Activated CD4-positive, alpha-beta T cell treated with anti-CD3 and anti-CD28 coated beads, Interleukin-2, amount 50 U/mL, for 48 hours (primary cell): Measurements from ENCODE around the gene PABPC1L.

ENCODE experiments used
- DNase-seq, 2 experiments: peaks; one replicate each; pipeline ENCODE4 v3.0.0-alpha.2; 2020

The PABPC1L gene

DNA sequence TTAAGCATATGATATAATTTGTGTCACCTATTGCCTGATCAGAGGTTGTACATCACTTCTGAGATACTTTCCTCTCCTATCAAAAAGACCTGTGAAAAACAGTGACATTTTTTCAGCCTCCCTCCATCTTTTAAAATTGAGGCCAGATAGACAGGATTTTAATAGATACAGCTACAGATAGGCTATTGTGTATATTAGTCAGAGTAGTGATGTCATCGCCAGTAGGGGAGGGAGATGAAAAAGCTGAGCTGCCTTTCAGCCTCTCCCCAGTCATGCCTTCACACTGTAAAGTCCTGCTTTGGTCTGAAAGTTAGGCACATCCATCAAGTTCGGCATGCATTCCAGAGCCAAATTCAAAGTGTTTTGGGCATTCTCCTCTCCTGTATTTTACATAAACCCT is 7.9 kb upstream of the PABPC1L start:
- DNase-seq = no peak

DNA sequence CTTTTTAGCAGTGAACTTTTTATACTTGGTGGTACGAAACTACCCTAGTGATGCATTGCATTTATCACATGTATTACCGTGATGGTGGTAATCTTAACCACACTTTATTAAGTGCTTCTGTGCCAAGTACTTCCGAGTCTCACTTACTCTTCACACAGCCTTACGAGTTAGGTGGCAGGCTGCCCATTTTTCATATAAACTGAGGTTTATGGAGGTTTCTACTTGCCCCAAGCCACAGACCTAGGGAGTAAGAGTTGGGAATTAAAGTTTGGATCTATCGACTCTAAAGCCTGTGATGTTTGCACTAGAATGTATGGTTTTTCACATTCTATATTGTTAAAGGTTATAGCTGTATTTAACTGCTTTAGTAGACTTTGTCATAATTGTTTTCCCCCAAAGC is 5.5 kb upstream of the PABPC1L start:
- no peak for DNase-seq

DNA sequence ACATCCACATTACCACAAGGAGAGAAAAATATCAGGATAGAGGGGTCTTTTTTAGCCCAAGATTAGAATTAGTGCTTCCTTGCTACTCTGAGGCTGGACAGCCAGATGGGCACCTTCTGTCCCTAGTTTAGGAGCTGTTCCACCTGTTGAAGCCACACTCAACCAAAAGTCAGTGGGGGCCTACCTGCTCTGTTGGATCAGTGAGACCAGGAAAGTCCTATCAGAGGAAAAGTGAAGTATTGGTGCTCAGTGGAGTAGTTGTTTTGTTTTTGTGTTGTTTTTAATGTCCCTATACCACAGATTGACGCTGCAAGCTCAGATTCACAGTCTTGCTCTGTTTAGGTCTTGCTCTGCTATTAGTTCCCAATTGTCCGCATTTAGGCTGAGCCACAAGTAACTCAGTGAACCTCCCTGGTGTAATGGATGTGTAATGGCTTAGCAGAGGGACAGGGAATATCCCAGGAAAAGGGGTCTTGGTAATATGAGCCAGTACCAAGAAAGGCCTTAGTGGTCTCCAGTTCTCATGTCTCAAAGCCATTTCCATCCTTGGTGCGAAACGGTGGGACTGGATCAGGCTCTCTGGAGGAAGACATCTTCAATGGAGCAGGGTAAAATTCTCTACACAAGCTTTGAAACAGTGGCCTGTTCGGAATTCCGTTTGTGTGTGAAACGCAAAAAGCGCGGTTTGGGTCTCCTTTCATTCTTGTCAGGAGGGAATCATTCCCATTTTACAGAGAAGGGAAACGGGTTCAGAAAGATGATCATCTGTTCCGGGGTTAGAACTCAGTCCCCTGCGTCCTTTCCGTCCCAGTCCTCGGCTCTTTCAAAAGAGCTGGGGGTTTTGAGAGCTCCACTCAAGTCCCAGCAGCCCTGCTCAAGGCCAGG is 631 bp upstream of the PABPC1L start:
- no peak for DNase-seq

DNA sequence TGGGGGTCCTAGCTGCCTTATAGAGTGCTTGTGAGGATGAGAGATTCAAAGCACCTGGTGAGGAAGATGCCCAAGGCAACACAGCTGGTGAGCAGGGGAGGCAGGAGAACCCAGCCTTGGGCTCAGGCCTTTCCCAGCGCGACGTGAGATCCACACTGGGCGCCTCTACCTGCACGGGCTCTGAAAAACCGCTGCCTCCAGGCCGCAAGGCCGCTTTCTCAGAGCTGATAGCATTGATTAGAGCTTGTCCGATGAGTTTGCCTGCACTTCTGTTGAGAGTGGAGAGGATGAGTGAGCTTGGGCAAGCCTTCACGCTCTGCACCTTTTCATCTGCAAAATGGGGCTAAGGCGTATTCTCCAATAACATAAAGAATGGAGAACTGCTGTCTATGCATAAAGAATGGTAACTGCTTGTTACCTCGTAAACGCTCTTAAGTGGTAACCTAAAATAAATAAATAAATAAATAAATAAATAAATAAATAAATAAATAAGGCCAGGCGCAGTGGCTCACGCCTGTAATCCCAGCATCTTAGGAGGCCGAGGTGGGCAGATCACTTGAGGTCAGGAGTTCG is 916 bp downstream of the PABPC1L start:
- peak in 1 of 2 experiments; percentile 11 for DNase-seq

DNA sequence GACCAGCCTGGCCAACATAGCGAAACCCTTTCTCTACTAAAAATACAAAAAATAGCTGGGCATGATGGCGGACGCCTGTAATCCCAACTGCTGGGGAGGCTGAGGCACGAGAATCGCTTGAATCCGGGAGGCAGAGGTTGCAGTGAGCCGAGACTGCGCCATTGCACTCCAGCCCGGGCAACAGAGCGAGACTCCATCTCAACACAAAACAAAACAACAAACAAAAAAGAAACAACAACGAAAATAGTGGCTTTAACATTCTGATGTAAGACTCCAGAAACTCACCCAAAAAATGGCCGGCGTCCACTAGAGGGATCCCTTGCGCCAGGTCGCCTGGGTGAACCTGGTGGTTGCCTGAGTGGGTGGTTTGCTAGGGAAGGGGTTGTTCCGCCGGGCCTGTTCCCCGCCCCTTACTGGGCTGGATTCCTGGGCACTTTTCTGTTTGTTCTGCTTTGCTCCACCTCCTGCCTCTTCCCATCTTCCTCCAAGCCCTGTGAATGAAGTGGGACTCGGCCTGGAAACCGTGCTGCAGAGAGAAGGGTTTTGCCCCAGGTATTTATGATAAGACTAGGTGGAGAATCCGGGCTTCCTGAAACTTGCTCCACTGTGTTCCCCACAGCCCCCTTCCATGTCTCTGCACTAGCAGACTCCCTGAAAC is 1.5 kb downstream of the PABPC1L start:
- DNase-seq = peak; percentile 67 to 73

DNA sequence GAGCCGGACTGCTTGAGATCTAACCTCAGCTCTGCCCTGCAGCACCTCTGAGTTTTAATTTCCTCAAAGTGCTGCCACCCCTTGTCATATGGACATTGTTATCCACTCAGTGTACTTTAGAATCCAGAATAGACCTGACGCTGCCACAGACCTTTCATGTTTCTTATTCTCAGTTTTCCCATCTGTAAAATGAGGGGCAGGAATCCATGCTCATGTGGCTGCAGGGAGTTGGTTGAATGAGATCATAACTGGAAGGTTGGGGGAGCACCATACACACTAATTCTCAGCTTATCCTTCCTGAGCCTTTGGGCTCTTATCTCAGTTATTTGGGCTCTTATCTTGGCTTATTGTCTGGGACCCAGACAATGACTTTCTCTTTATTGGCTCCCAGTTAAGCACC is 2.3 kb downstream of the PABPC1L start:
- DNase-seq = no peak

DNA sequence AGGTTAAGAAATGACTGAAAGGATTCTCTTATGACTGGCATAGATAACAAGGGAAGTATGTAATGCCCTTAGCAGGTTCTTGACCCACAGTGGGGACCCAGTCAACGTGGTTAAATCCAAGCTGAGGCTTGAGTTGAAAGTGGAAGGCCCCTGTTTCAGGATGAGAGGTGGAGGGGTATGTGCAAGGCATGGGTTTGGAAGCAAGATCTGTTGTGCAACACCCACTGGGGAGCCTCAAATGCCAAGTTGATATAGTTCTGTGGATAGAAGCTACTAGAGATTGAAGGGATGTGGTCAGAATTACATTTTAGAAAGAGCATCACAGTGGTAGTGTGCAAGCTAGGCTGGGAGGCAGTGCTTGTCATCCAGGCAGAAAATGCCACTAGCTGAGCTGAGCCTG is 5.1 kb downstream of the PABPC1L start:
- peak in 1 of 2 experiments; percentile 21 for DNase-seq

DNA sequence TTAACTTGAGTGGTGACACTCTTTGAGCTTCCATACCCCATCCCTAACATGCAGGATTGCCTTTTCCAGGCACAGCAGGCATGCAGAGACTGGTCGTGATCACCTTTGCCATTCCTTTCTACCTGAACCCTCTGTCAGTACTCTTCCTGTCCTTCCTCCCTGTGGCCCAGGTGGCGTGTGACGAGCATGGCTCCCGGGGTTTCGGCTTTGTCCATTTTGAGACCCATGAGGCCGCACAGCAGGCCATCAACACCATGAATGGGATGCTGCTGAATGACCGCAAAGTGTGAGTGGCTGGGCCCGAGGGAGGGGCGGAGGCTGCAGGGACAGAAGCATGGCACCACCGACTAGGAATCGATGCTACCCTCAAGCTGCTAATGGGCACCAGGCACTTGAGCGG is 6.7 kb downstream of the PABPC1L start:
- no peak for DNase-seq

DNA sequence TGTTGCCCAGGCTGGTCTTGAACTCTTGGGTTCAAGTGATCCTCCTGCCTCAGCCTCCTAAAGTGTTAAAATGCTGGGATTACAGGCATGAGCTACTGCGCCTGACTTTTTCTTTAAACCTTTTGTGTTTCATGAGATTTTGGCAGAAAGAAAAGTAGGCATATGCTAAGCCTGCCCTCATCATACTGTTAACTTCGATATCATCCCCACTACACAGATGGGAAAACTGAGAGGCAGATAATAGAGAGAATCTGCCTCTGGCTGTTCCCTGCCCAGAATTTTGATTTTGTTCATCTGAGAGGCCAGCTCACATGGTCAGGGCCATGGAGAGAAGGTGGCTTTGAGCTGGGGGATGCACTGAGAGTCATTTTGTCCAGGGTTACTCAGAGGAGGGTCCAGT is 7.5 kb downstream of the PABPC1L start:
- DNase-seq = no peak

DNA sequence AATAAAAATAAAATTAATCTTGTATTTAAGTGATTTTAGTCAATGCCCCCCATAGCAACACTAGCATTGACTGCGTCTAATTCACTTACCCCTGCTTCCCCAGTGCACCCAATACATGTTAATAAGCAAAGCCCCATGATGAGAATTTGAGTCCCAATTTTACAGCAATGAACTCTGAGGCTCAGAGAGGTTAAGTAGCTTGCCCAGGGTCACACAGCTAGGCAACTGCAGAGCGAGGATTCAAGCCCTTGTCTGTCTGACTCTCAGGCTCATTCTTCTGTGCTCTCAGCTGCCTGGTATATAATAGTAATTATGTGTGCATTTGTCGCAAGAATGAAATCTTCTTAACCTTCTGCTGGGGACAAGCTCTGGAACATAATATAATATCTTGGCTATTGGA is 8.5 kb downstream of the PABPC1L start:
- no peak for DNase-seq

DNA sequence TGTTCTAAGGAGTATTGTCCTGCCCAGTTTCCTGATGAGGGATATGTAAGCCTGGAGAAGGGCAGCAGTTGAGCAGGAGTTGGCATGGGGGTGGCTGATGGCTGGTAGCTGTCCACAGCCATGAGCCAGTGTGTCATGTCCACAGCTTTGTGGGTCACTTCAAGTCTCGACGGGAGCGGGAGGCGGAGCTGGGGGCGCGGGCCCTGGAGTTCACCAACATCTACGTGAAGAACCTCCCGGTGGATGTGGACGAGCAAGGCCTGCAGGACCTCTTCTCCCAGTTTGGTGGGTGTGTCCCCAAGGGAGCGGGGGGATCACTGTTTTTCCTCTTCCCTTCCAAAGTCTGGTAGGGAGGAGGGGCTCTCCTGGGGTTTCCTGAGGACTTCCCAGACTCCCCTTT is 8.9 kb downstream of the PABPC1L start:
- no peak for DNase-seq

DNA sequence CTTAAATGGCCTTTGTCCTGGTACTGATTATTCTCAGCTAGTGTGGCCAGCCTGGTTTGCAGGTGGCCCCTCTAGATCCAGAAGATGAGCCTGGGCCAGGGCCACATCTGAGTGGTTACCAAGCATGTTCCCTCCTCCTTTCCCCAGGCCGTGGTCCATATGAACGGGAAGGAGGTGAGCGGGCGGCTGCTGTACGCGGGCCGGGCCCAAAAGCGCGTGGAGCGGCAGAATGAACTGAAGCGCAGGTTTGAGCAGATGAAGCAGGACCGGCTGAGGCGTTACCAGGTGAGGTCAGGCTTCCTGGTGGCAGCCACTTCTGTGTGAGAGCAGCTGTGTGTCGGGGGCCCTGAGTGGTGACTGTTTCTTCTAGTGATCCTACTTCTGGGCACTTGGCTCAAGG is 11.6 kb downstream of the PABPC1L start:
- DNase-seq = no peak

DNA sequence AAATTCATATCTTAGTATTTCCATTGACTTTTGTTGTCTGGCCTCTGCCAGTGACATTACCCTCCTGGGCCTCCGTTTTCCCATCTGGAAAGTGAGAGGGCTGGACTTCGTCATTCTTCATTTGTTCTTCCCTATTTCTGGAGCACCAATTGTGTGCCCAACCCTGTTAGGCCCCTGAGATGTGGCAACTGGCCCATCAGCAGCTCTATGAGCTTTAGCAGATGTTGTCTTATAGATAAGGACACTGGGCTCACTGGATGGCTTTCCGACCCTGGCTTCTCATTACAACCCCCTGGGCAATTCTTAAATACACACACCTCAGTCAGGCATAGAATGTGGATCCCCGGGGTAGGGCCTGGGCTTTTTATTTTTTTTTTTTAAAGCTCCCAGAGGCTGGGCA is 14.7 kb downstream of the PABPC1L start:
- DNase-seq = no peak

DNA sequence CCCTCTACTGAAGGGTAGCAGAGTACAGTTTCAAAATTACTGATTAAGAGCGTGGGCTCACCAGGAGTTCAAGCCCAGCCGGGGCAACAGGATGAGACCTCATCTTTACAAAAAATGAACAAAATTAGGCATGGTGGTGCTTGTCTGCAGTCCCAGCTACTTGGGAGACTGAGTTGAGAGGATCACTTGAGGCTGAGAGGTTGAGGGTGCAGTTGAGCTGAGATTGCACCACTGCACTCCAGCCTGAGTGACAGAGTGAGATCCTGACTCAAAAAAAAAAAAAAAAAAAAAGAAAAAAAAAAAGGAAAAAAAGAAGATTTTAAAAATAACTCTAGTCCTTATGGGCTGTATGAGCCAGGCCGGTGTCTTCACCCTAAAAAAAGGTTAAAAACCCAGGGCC is 18.7 kb downstream of the PABPC1L start:
- DNase-seq = no peak

DNA sequence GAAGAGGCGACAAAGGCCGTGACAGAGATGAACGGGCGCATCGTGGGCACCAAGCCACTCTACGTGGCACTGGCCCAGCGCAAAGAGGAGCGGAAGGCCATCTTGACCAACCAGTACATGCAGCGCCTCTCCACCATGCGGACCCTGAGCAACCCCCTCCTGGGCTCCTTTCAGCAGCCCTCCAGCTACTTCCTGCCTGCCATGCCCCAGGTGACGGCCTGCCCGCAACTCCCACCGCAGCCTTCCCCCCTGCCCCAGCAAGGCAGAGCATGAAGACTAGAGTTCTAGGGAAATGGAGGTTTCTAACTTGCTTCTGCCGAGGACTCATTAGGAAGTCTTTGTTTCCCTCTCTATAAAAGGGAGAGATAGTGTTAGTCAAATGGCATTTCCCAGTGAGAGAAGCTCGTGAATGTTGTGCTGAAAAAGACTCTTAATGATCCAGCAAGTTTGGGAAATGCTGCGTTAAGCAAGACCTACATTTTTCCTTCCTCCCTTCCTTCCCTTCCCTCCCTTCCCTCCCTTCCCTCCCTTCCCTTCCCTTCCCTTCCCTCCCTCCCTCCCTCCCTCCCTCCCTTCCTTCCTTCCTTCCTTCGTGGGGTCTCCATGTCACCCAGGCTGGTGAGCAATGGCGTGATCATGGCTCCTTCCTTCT is 20.8 kb downstream of the PABPC1L start:
- no peak for DNase-seq

DNA sequence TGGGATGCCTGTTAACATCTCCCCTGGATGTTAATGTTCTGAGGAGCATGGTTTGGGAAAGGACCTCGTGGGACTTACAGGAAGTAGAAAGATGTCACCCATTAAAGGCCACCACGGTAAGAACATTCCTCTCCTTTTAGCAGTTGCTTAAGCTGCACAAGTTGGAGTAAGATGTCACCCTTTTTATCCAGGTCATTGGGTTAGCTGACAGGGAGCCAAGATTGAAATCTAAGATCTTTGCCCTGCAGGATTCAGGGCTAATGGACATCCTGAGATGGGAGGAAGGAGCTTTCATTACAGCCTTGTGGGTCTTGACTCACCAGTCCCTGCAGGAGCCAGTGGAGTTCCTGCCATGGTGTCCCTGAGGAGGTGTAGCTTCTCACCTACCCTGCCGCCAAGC is 22.1 kb downstream of the PABPC1L start:
- DNase-seq = no peak

DNA sequence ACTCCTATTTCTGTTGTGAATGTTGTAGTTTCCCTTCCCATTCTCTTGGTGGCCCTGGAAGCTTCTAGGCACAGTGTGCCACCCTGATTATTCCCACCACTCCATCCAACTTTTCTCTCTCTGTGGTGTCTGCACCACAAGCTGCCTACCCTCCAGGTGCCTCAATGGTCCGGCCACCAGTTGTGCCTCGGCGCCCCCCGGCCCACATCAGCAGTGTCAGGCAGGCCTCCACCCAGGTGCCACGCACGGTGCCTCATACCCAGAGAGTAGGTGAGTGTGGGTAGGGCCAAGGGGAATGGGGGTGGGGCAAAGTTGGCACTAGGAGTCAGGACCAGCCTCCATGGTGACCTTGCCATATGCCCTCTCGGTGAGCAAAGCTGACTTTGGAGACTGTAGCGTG is 23.1 kb downstream of the PABPC1L start:
- no peak for DNase-seq

DNA sequence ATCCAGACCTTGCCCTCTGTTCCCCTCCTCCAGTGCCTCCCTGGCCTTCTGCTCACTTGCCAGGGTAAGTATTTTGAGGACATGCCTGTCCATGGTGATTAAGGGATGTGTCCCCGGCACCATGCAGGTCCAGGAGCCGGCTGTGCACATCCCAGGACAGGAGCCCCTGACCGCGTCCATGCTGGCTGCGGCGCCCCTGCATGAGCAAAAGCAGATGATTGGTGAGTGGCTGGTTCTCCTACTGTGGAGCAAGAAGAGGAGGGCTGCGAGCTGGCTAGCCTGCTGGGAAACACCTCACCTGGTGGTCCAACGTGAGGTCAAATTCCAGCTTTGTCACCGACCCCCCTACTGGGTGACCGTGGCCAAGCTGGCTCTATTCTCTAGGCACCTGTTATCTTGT is 26.6 kb downstream of the PABPC1L start:
- DNase-seq = no peak

DNA sequence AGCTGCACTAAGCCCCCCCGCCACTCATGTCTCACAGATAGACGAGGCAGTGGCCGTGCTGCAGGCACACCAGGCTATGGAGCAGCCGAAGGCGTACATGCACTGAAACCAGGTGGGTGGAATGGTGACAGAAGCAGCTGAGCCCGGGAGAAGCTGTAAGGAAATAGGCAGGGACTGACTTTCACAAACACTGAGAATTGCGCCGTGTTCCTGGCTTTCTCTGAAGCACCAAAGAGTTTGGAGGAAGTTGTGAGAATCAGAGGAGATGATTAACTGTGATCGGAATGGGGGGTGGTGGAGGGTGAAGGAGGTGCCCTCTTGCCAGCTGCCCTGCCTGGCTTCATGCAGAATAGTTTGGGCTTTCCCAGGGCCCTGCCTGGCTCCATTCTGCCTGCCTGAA is 28.8 kb downstream of the PABPC1L start:
- DNase-seq = no peak

DNA sequence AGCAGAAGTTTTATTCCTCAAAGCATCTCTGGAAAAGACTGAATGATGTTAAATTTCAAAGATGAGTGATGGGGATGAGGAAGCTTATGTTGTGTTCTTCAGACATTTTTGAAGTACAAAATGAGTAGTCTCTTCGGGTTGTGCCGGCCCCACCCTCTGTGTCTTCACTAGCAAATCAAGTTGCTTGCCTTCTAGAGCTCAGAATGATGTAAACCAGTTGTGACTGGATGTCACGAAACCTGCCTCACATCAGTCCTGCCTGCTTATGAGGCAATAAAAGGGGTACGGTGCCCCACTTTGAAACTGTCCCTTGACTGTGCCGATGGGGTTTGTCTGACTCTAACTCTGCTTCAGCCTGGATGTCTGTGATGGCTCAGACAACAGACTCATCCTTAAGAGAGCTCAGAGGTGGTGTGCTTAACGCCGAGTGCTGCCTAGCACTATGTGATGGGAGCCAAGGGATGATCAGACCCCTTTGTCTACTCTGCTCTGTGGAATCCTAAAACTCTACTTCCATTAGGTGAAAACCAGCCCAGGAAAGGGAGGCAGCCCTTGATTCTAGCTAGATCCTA is 31.3 kb downstream of the PABPC1L start:
- no peak for DNase-seq

DNA sequence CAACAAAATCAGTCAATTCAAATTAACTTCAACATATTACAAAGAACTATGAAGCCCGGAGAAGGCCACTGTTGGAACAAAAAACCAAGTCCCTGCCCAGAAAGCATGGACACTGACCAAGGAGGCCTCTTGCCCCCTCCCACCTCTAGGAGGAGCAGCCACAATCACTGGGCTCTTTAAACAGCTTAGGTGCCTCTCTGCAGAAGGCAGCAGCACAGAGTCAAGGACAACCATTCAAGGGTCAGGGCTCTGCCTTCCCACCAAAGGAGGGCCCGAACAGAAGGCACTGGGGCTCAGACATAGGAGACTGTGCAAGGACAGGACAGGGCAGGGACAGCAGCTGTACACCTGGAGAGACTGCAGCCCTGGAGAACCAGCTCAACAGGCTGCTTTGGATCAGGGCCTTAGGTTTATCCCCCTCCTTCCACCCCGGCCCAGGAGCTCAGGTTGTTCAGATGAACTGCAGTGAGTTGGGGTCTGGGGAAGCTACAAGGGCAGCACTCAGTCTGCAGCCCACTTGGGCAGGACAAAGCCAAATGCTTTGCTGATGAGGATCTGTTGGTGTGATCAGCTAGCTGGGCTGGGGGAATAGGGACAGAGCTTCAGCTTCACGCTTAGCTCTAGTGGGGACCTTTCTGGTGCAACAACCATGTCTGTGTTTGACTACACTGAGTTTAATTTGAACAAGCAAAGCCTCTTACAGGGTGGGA is 32.6 kb downstream of the PABPC1L start:
- DNase-seq = no peak

DNA sequence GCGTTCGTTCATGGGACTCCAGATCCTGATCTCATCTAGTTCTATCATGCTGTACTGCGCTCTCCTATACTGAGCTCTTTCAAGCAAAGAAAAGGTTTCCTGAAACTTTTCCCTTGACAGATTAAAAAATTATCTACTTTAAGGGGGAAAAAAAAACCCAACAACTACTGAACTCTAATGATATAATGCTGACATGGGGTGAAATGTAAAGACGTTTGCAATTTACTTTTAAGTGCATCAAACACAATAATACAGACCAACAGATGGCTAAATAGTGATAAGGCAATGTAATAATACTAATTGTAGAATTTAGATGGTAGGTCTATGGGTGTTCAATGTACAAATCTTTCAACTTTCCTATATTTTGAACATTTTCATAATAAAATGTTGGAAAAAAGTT is 34.0 kb downstream of the PABPC1L start:
- DNase-seq = no peak

DNA sequence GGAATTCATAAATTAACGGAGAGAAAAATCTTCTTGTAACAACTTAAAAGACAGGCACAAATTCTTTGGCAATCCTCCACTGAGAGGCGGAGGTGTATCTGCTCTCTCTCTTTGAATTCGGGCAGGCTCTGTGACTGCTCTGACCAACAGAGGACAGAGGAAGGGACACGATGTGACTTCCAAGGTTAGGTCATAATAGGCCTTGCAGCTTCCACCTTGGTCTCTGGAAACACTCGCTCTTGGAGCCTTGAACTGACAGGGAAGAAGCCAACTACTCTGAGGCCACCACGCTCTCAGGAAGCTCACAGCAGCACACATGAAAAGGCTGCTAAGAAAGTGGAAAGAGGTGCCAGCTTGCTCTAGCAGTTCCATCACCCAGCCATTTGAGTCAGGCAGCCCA is 35.4 kb downstream of the PABPC1L start:
- DNase-seq = no peak
